GM18517 (cell line): Measurements from ENCODE around the gene TPP1.
A peak's percentile ranks its signal among the peaks of the same experiment; 100 is the strongest.

Source experiments
- ATAC-seq: cut with Tn5 transposase; IDR thresholded peaks from one replicate; pipeline ENCODE4 v1.9.1; 2021; ENCODE audit warnings: mild to moderate bottlenecking, moderate library complexity; ENCODE audit not compliant: unreplicated experiment

The TPP1 gene

DNA sequence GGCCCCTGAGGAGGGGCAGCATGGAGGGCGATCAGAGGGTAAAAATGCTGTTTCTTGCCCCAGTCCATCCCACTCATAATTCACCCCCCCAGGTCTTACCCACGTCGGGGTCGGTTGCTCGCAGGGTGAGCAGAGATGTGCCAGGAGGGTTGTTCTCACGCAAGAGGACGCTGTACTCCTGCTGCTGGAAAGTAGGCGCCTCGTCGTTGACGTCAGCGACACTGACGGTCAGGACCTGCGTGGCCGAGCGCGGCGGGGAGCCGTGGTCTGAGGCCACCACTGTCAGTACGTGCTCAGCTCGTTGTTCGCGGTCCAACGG is 10.3 kb upstream of the TPP1 start:
- ATAC-seq: no peak

DNA sequence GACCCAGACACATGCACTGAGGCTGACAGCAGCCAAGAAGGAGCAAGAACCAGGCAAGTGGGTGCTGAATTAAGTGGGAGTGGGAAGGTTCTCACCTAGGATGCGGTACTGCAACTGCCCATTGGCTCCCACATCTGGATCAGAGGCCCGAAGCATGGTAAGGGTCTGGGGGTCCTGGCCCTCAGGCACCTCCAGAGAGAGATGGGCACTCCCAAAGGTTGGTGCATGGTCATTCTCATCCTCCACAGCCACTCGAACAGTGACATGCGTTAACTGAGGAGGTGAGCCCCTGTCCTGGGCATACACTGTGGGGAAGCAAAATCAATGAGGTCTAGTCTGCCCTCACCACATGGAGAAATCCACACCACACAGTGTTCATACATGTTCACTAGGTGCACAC is 9.3 kb upstream of the TPP1 start:
- ATAC-seq: no peak

DNA sequence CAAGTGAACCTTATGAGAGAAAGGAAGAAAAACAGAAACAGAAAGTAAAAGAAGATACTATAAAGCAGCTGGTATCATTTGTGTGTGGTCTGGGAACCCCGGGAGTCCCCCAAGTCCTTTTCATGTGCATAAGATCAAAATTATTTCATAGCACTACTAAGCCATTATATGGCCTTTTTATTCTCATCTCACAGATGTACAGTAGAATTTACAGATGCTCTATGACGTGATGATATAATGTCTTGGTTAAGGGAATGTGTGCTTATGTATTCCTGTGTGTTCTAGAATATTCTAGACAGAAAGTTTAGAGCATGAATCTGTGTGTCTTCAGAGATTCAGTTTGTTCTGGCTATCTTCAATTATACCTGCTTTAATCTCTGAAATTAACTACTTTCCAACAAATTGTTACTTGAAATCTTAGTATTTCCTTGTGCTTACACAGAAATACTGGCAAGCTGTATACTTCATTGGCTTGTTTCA is 8.6 kb upstream of the TPP1 start:
- peak; percentile 92 for ATAC-seq

DNA sequence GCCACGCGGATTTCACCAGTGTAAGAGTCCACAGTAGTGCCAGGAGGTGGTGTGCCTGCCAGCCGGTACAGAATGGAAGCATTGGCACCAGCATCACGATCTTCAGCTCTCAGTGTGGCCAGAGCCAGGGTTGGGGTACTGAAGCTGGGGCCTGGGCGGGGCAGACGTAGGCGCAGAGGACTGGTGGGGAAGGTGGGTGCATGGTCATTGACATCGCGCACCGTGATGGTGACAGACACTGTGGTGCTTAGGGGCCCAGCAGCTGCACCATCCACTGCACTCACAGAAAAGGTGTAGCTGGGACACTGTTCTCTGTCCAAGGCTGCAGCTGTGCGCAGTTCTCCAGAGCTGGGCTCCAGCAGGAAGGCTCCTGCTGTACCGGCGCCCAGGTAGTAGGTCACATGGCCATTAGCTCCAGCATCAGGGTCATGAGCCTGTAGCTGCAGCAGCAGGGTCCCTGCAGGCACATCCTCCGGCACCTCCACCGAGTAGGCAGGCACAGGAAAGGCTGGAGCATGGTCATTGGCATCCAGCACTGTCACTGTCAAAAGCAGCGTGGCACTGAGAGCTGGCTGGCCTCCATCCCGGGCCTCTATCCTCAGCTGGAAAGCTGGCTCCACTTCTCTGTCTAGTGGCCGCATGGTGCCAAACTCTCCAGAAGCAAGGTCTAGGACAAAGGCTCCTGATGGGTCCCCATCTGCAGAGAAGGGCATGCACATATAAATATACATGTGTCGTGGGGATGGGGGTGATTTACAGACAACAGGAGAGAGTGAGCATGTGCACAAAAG is 7.9 kb upstream of the TPP1 start:
- no peak for ATAC-seq

DNA sequence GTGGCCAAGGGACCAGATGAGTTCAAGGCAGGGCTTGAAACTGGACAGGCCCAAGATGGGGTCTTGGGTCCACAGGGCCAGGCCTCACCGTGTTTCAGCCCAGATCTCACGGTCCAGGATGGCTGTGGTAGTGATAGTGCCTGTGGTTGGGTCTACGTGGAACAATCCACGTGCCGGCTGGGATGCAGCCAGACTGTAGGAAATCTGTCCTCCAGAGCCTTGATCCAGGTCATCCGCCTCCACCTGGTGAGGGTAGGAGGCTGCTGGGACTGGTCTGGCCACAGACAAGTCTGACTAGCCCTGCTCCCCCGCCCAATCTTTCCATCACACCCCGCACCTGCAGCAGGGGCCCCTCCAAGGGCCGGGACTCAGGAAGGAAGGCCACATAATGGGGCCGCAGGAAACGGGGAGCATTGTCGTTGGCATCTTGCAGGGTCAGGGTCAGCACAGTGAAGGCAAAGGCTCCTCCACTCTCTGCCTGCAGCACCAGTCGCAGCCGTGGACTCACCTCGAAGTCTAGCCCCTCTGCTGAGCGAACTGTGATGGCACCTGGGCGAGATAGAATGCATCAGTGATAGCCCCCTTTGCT is 6.7 kb upstream of the TPP1 start:
- ATAC-seq: no peak

DNA sequence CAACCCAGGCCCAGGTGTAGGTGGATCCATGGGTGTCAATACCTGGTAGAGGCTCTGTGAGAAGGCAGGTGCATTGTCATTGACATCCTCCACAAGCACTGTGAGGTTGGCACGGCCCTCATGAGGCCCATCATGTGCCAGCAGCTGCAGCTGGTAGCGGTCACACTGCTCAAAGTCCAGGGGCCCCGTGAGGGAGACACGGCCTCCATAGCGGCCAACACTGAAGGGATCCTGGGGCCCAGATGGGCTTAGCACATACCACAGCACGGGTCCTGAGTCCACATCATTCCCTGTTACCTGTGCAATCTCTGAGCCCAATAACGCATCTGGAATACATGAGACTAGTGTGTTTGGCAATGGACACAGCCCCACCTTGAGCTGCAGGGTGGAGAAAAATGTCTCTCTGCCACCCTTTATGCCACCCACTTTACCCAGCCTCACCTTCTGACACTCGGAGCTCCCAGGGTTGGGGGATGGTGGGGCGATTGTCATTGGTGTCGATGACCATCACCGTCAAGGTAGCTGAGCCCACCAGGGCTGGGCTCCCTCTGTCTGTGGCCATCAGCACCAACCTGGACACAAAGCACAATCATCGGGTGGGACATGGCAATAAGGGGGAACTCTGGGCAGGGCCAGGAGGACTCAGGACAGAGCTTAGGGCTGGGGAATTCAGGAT is 6.1 kb upstream of the TPP1 start:
- no peak for ATAC-seq

DNA sequence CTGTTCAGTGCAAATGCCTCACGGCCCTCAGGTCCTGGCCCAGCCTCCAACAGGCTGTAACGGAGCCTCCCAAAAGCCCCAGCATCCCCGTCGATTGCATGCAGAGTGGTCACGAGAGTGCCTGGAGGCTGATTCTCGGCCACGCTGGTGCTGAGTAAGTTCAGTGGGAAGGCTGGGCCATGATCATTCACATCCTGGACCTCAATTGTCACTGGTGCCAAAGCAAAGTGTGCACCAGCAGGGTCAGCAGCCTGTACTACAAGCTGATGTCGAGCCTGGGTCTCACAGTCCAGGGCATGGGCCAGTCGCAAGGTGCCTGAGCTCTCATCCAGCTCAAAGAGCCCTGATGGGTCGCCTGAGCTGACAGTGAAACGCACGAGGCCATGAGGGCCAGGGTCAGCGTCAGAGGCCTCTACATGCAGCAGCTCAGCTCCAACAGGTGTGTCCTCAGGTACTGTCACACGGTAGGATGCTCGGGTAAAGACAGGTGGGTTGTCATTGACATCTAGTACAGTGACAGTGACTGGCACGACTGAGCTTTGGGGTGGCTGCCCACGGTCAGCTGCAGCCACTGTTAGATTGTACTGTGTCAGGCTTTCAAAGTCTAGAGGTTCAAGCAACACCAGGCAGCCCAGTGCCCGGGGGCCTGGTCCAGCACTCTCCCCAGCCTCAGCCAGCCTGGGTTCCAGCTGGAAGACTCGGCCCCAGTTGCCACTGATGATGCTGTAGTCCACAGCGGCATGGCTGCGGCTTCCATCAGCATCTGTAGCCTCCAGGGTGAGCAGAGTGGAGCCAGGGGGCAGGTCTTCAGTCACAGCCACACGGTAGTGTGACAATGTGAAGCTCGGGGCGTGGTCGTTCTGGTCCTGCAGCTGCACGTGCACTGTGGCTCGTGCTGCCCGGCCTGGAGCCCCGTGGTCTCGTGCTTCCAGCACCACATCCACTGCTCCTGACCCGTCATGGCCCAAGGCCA is 4.5 kb upstream of the TPP1 start:
- no peak for ATAC-seq

DNA sequence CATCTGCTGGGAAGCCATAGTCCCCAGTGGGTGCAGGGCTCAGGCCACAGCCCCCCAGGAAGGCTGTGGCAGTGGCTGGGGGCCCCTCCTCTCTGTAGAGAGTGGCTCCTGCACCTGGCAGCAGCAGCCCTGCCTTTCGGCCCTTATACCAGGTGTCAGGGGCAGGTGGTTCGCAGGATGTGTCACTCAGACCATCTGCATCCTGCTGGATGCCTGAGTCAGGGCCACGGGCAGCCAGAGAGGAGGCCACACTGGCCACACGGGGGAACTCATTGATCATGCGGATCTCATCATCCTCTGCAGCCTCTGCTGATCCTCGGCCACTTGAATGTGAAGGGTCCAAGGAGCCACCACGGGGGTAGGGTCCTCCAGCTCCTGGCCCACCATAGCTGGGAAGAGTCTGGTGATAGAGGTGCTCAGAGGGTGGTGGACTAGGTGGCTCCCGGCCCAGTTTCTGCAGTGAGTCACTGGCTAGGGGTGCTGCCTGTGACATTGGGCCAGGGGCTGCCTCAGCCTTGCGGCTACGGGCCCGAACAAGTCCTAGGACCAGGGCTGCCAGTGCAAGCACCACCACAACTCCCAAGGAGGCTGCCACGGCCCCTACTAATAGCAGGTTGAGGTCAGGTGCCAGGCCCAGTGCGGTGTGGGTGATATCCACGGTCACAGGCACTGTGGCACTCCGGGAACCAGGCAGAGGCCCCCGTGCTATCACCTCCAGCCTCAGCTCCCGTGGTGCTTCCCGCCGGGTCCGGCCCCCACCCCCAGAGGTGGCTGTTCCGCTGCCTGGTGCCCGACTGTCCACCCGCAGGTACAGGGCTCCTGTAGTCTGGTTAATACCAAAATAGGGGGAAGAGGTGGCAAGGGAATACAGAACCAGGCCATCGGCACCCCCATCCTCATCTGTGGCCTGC is 3.3 kb upstream of the TPP1 start:
- ATAC-seq: no peak

DNA sequence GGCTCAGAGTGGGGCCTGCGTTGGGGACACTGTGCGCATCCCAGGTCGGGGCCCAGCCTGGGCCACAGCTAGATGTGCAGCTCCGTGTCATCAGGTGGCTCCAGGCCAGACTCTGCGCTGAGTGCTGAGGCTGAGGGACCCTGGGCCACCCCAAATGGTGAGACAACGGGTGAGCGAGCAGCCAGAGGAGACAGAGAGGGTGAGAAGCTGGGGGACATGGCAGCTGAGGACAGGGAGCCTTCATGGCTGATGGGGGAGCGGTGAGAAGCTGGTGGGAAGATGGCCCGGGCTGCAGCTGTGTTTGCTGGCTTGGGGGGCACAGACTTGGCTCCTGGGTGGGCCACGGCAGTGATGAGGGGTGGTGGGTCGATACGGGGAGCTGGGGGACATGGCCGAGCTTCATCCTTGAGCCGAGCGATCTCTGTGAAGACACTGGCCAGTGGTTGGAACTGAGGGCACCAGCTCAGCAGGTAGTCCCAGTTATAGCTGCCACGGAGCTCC is 2.5 kb upstream of the TPP1 start:
- ATAC-seq: no peak

DNA sequence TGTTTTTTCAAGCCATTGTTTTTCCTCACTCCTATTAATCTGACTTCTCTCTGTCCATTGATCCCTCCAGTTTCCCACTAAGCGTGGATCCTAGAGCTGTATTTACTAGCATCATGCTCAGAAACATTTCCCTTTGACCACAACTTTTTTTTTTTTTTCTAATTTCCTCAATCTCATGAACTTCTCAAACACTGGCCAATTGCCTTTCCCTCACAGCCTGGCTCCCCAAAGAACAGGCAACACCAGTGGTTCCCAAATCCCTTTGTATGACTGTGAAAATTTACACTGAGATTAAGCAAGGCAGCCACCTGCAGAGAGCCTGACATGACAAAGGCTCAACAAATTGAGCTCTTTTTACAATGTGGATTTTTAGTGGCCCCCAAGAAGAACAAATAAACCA is 1.4 kb upstream of the TPP1 start:
- ATAC-seq: no peak

DNA sequence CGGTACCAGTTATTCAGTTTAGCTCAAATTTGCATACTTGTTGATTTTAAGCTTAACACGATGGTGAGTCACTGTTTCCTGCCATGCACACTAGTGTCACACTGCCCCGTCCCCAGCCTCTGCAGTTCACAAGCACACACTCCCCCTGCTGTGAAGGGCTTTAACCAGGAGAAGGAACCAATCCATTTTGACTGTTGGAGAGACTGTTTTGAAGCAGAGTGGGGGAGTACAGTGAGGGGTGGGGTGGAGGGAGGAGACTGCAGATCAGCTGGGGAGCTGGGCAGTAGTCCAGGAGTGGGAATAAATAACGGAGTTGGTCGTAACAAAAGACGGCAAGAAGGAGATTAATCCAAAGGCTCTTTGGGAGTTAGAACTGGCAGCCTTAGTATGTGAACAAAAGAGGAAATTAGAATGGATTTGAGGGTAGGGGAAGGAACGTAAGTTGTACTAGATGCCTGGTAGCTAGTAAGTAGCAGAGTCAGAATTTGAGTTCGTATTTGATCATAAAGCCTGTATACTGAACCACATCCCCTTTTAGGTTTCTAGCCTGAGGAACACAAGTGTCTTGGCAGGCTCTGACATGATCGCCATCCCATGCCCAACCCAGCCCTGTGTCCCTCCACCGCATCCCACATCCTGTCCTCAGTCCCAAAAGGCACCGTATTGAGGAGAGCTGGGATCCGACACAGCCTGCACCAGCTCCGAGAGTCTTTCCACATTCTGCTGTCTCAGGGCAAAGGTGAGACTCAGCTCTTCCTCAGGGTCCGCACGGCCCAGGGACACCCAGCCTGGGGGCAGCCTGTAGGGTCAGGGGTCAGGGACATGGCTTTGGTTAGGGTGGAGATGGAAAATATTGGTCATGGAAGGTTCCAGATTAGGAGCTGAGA is 862 bp downstream of the TPP1 start:
- no peak for ATAC-seq

DNA sequence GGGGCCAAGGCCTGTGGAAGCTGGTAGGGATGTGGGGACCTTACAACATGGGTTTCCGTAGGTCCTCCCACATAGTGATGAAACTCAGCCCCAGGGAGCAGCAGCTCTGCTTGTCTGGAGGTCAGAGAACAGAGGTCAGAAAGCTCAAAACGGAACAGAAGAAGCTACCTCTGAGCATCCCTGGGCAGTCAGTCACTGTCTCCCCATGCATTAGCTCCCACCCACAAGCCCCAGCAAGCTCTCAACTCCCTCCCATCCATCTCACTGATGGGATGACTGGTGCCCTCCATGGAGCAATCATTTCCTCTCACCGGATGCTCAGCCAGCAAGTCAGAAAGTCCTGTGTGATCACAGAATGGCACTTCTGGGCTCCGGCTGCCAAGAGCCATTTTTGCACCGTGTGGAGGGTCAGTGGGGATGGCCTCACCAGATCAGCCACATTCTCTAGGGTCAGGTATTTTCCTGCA is 1.9 kb downstream of the TPP1 start:
- no peak for ATAC-seq

DNA sequence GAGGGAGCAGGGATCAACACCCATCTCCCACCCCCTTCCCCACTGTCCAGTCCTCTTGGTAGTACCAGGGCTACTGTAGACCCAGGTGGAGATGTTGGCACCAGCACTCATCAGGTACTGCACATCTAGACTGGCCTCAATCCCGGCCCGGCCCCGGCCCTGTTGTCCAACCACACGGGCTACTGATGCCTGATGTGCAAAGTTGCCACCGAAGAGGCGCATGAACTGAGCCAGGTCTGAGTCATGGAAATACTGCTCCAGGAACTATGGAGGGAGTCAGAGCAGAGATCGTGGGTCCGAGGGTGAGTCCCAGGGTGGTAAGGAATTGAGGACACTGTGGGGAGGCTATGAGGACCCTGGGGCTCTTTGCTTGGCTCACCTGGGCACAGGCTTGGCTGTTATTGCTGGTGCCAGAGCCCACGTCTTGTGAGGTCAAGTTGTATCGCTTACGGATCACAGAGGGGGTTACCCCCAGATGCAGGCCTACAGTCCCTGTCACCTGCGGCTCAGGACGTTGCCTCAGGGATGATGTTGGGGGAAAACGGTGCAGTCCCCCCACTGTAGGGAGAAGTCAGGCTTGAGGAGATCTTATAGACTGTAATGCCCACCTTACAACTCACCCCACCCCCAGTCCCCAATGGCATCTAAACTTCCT is 2.5 kb downstream of the TPP1 start:
- no peak for ATAC-seq

DNA sequence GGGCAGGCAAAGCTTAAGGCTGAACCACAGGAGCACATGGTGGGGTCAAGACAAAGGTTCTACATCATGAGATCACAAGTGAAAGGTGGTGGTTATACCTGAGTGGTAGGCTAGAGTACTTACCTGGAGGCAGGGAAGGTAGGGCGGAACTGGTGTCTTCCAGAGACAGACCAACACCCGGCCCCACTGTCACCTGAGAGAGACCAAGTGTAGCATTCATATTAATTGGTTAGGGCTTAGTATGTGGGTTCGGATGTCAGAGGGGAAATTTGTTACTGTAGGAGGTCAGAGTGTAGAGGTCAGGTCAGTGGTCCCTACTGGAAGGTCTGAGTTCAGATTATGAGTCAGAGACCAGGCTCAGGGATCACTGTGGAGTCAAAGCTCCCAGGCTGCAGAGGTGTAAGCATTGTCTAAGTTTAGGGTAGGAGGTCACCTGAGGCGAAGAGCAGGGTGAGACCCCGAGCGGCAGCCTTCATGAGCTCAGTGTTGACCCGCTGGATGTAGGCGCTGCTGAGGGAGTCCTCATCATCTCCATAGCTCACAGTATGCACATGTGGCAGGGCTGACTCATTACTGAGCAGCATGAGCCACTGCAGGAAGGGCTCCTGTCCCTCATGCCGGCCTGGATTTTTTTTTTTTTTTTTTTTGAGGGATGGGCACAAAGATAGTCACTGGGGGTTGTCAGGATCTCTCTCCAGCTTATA is 3.2 kb downstream of the TPP1 start:
- ATAC-seq: no peak

DNA sequence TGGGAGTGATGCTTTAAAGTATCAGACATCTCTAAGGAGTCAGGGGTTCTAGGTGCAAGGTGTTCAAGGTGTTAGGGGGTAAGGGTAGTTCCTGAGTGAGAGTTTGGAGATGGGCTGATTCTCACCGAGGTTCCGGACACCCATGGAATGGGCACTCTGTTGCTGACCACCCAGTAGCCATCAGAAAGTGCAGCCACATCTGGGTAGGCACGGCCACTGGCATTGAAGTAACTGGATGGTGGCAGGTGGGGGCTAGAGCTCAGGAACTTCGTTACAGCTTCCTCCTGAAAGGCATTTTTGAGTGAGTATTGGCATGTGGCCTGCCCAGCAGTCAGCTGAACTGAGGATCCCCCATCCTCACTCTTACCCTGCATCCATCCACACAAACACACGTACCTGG is 4.2 kb downstream of the TPP1 start:
- no peak for ATAC-seq

DNA sequence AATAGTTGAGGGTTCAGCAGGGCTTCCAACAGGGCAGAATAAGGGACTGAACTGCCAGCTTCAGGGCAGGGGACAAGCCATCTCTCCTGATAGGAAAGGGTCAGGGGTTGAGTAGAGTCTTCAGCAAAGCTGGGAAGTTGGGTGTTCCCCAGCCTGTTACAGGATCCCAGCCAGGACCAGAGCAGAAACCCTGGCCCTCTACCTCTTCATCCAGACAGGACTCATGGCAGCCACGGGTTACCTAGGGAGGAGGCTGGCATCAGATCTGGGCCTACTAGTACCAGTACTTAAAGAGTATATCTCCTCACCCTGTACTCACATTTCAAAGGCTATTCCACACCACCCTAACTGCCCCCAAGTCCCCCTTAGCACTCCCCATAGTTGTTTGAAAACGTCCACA is 4.8 kb downstream of the TPP1 start:
- no peak for ATAC-seq

DNA sequence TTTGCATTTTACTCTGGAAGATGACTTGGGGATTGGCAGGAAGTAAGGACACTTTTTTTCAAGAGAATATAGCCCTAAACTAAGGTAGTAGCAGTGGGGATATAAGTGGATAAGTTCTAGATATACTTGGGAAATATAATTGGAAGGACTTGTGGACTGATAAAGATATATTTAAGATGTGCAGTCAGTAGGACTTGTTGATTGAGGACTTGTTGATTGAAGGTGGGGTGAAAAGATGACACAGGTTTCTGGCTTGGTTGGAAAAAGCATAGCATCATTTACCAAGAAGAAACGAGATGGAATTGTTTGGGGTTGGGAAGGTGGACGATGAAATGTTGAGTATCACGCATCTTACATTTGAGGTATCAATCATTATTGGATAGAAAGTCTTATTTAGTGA is 5.7 kb downstream of the TPP1 start:
- no peak for ATAC-seq
